ENCODE measurements around the gene ARHGDIA. TPM values are rescaled to one million over a fixed set of nuclear protein-coding genes. Genes with fewer than 3 reads are reported as not detected.
A peak's percentile ranks its signal among the peaks of the same experiment; 100 is the strongest.

Gene ARHGDIA
- total and polyA plus RNA-seq, 11 donors = 81.4 to 296 (median 152) TPM

GRCh38 chr17:81860756-81861568 lies 10.2 kb downstream of the ARHGDIA start:
- Histone ChIP-seq H3K36me3 (peaks cover 0 to 55% (median 24%) of the 10 kb centered on the region in 9 donors), H3K4me1 (peaks cover 11 to 60% (median 42%) of the 10 kb centered on the region in 12 donors), H3K27ac (peak overlapping the region; percentile 75 to 99 (median 95)), H3K27me3 (no peaks in the 10 kb centered on the region), H3K4me3 (peak overlapping the region; percentile 54 to 99 (median 81)), H3K9me3 (no peaks in the 10 kb centered on the region)
- DNase-seq (peak; percentile 99 to 100 (median 99)), ATAC-seq (peak; percentile 94 to 99 (median 98))
- intact Hi-C loops (cut with DNase I) = loop anchor here in 4 of 10 donors (1.0 to 10.0 kb wide), 6 partner anchors 28 to 346 kb away; partner anchors contain the start of genes CENPX (in 2 of the 4), LRRC45 (in 2 of the 4), ACTG1 (in 1 of the 4) and MCRIP1 (in 1 of the 4)
- 0% methylated on average over 8 to 74 of the region's 74 CpGs for WGBS, 4 donors
- TF ChIP-seq CTCF (IDR thresholded peaks at IDR 0.05) (peak in 6 of 12 donors; percentile 8 to 32 (median 18)), POLR2A (IDR thresholded peaks at IDR 0.05) (peak; percentile 77 to 86)

- Histone ChIP-seq H3K9me3 (no peaks in the 10 kb centered on the region), H3K27me3 (no peaks in the 10 kb centered on the region), H3K4me1 (peaks cover 11 to 63% (median 42%) of the 10 kb centered on the region in 12 donors), H3K4me3 (peak within 1 kb of the TSS; percentile 83 to 99 (median 94)), H3K36me3 (peaks cover 0 to 59% (median 32%) of the 10 kb centered on the region in 9 donors), H3K27ac (peak within 1 kb of the TSS; percentile 86 to 99 (median 96))
- TF ChIP-seq POLR2A (IDR thresholded peaks at IDR 0.05) (peak; percentile 11 to 92), CTCF (IDR thresholded peaks at IDR 0.05) (no peak)
- peak in 2 of 5 donors; percentile 44 to 75 for DNase-seq
- intact Hi-C loops (cut with DNase I) = loop anchor here in 4 of 10 donors (1.0 to 10.0 kb wide), 7 partner anchors 27 to 345 kb away; partner anchors contain the start of genes CENPX (in 2 of the 4), LRRC45 (in 2 of the 4), ACTG1 (in 1 of the 4) and MCRIP1 (in 1 of the 4)
- 0 to 1% (median 1%) methylated on average over 19 to 95 of the region's 95 CpGs for WGBS, 4 donors
- peak in 1 of 4 donors; percentile 0 for ATAC-seq
Observed at GRCh38 chr17:81859906-81860755, 11.0 kb downstream of the ARHGDIA start, which contains the start of gene P4HB. Gene P4HB, minus strand, starts transcription at chr17:81860535. Its CDS starts 64 bp downstream, at chr17:81860471.

- H3K9me3 ChIP-seq = no peaks in the 10 kb centered on the region
- H3K4me3 ChIP-seq = peak overlapping the region; percentile 81 to 99 (median 94)
- peaks cover 0 to 65% (median 41%) of the 10 kb centered on the region in 9 donors for H3K36me3 ChIP-seq
- H3K4me1 ChIP-seq = peaks cover 11 to 63% (median 44%) of the 10 kb centered on the region in 12 donors
- WGBS, 4 donors = 51 to 55% (median 53%) methylated on average over 22 to 23 of the region's 23 CpGs
- no peak for ATAC-seq
- DNase-seq = no peak
- H3K27me3 ChIP-seq = no peaks in the 10 kb centered on the region
- intact Hi-C loops (cut with DNase I) = loop anchor here in 1 of 10 donors (5.0 kb wide), 1 partner anchor 37 kb away; no protein-coding TSS in a partner anchor
- no peak for TF ChIP-seq POLR2A (IDR thresholded peaks at IDR 0.05)
- TF ChIP-seq CTCF (IDR thresholded peaks at IDR 0.05) = no peak
- peak overlapping the region in 11 of 12 donors; percentile 93 to 99 (median 94) for H3K27ac ChIP-seq
Observed at GRCh38 chr17:81858967-81859905, 11.9 kb downstream of the ARHGDIA start.

Data from heart left ventricle (tissue), 16 donors.